H1 (cell line): ENCODE data around the gene SLC6A7. TPM values are rescaled to one million over a fixed set of nuclear protein-coding genes. Genes with fewer than 3 reads are reported as not detected.

Source experiments
- CTCF ChIA-PET: fragments of 300-600 bp; sonication (Branson Sonifier 250); formaldehyde crosslinking; loops from one replicate; lab custom pipeline; 2021; ENCODE audit not compliant: partially characterized antibody; lab: Charles Lee
- POLR2A ChIA-PET: fragments of 300-600 bp; sonication (Branson Sonifier 250); formaldehyde crosslinking; loops from one replicate; lab custom pipeline; 2021; ENCODE audit warnings: inconsistent platforms; ENCODE audit not compliant: partially characterized antibody; lab: Charles Lee
- DNase-seq, 2 experiments: peaks; one replicate each; pipeline versions ENCODE4 v3.0.0 to v3.0.0-alpha.2; 2010 to 2022; ENCODE audit warnings: low spot score in 2 of 2, low read depth in 1 of 2, mixed read lengths in 1 of 2
- FAIRE-seq: peaks from 2 replicates; lab custom pipeline; 2011; peaks lifted over from hg19 to GRCh38; lab: Jason Lieb, UNC
- H2AFZ ChIP-seq: 2 replicates; pipeline ENCODE4 v1.8.1; 2012; ENCODE audit warnings: low read length, inconsistent platforms
- H2AK5ac ChIP-seq: 2 replicates; pipeline ENCODE4 v1.6.1; 2013; ENCODE audit warnings: low read depth, low read length
- H2BK120ac ChIP-seq: replicated peaks from 2 replicates; pipeline ENCODE3; 2013; ENCODE audit warnings: low read depth, low read length, inconsistent platforms
- H2BK12ac ChIP-seq: 2 replicates; pipeline ENCODE4 v1.6.1; 2013; ENCODE audit warnings: low read depth, low read length
- H2BK15ac ChIP-seq: 2 replicates; pipeline ENCODE4 v1.6.1; 2013; ENCODE audit warnings: low read length
- H2BK20ac ChIP-seq: 2 replicates; pipeline ENCODE4 v1.6.1; 2013; ENCODE audit warnings: low read length
- H2BK5ac ChIP-seq: 2 replicates; pipeline ENCODE4 v1.6.1; 2013; ENCODE audit warnings: low read depth, low read length
- H3K14ac ChIP-seq: 2 replicates; pipeline ENCODE4 v1.6.1; 2013; ENCODE audit warnings: inconsistent platforms; ENCODE audit not compliant: insufficient read length
- H3K18ac ChIP-seq: 2 replicates; pipeline ENCODE4 v1.6.1; 2013; ENCODE audit warnings: low read length; ENCODE audit errors: extremely low read depth
- H3K23ac ChIP-seq: 2 replicates; pipeline ENCODE4 v1.6.1; 2013; ENCODE audit warnings: inconsistent platforms; ENCODE audit not compliant: insufficient read length
- H3K23me2 ChIP-seq: 2 replicates; pipeline ENCODE4 v1.6.1; 2013; ENCODE audit warnings: low read depth, low read length
- H3K27ac ChIP-seq: 2 replicates; pipeline ENCODE4 v1.6.1; 2011; ENCODE audit warnings: low read depth, low read length, inconsistent platforms
- H3K27me3 ChIP-seq, 4 experiments: replicated peaks in 1 of 4; 1 replicate in 1 of 4; 2 replicates in 3 of 4; pipeline versions ENCODE4 v1.6.1 to v1.8.1; 2011 to 2013; ENCODE audit warnings: low read length in 3 of 4, mild to moderate bottlenecking in 3 of 4, inconsistent platforms in 2 of 4, mixed read lengths in 2 of 4, moderate library complexity in 1 of 4; ENCODE audit not compliant: control insufficient read depth in 3 of 4, insufficient read depth in 3 of 4; ENCODE audit errors: extremely low read depth in 1 of 4
- H3K36me3 ChIP-seq, 4 experiments: 2 replicates each; pipeline versions ENCODE4 v1.6.1 to v1.8.1; 2011 to 2013; ENCODE audit warnings: mild to moderate bottlenecking in 4 of 4, low read length in 3 of 4, moderate library complexity in 2 of 4, control low read depth in 1 of 4, inconsistent platforms in 1 of 4; ENCODE audit not compliant: insufficient read depth in 4 of 4, control insufficient read depth in 2 of 4
- H3K4ac ChIP-seq: replicated peaks from 2 replicates; pipeline ENCODE3; 2013; ENCODE audit warnings: low read length, low read depth, mixed read lengths, inconsistent platforms; ENCODE audit not compliant: insufficient read length
- H3K4me1 ChIP-seq, 4 experiments: replicated peaks in 1 of 4; 1 replicate in 1 of 4; 2 replicates in 3 of 4; pipeline versions ENCODE4 v1.6.1 to v1.8.1; 2011 to 2013; ENCODE audit warnings: low read length in 3 of 4, inconsistent platforms in 2 of 4, mixed read lengths in 1 of 4; ENCODE audit not compliant: insufficient read depth in 4 of 4, control insufficient read depth in 3 of 4
- H3K4me2 ChIP-seq, 2 experiments: 2 replicates each; pipeline versions ENCODE4 v1.6.1 to v1.8.1; 2011 to 2013; ENCODE audit warnings: low read depth in 2 of 2, low read length in 2 of 2, control low read depth in 1 of 2, inconsistent platforms in 1 of 2, mild to moderate bottlenecking in 1 of 2; ENCODE audit not compliant: insufficient read depth in 1 of 2
- H3K4me3 ChIP-seq, 4 experiments: fragments of 200-600, 300-600 bp in 1 of 4; sonication (generic), shearing (Covaris generic), sonication (Bioruptor Twin) in 1 of 4; 2 replicates each; pipeline versions ENCODE4 v1.5.1 to v1.8.1; 2011 to 2016; ENCODE audit warnings: low read length in 4 of 4, low read depth in 3 of 4, control low read depth in 2 of 4, inconsistent platforms in 2 of 4, mild to moderate bottlenecking in 2 of 4, mixed read lengths in 1 of 4, moderate library complexity in 1 of 4; ENCODE audit not compliant: insufficient read depth in 2 of 4; ENCODE audit errors: extremely low read depth in 1 of 4
- H3K56ac ChIP-seq: replicated peaks from 2 replicates; pipeline ENCODE3; 2013; ENCODE audit warnings: low read depth, mild to moderate bottlenecking, mixed read lengths, low read length, inconsistent platforms; ENCODE audit not compliant: insufficient read length
- H3K79me1 ChIP-seq: 2 replicates; pipeline ENCODE4 v1.6.1; 2013; ENCODE audit warnings: low read depth, low read length, control low read depth
- H3K79me2 ChIP-seq, 2 experiments: 2 replicates each; pipeline versions ENCODE4 v1.6.1 to v1.8.1; 2012 to 2013; ENCODE audit warnings: low read length in 2 of 2, mild to moderate bottlenecking in 2 of 2, inconsistent platforms in 1 of 2; ENCODE audit not compliant: insufficient read depth in 2 of 2, control insufficient read depth in 1 of 2
- H3K9ac ChIP-seq, 4 experiments: replicated peaks in 1 of 4; 1 replicate in 1 of 4; 2 replicates in 3 of 4; pipeline versions ENCODE4 v1.6.1 to v1.8.1; 2011 to 2013; ENCODE audit warnings: low read depth in 3 of 4, low read length in 3 of 4, control low read depth in 2 of 4, mild to moderate bottlenecking in 2 of 4, moderate library complexity in 2 of 4, inconsistent platforms in 1 of 4; ENCODE audit errors: extremely low read depth in 1 of 4
- H3K9me3 ChIP-seq, 2 experiments: 2 replicates each; pipeline versions ENCODE4 v1.6.1 to v1.8.1; 2012 to 2013; ENCODE audit warnings: mild to moderate bottlenecking in 2 of 2, moderate library complexity in 2 of 2, control low read depth in 1 of 2, inconsistent platforms in 1 of 2, low read depth in 1 of 2, low read length in 1 of 2, mixed read lengths in 1 of 2; ENCODE audit not compliant: insufficient read depth in 2 of 2
- H4K20me1 ChIP-seq, 2 experiments: replicated peaks in 1 of 2; 2 replicates each; pipeline versions ENCODE3 to v1.8.1; 2011 to 2013; ENCODE audit warnings: inconsistent platforms in 2 of 2, low read length in 2 of 2, mild to moderate bottlenecking in 1 of 2; ENCODE audit not compliant: insufficient read depth in 2 of 2, control insufficient read depth in 1 of 2
- H4K5ac ChIP-seq: 2 replicates; pipeline ENCODE4 v1.6.1; 2013; ENCODE audit warnings: low read length, low read depth, mixed read lengths, inconsistent platforms; ENCODE audit not compliant: insufficient read length
- H4K8ac ChIP-seq: 2 replicates; pipeline ENCODE4 v1.8.0; 2013; ENCODE audit warnings: mild to moderate bottlenecking, moderate library complexity, low read length, inconsistent platforms; ENCODE audit not compliant: insufficient read depth; ENCODE audit errors: extremely low read depth
- H4K91ac ChIP-seq: replicated peaks from 2 replicates; pipeline ENCODE3; 2013; ENCODE audit warnings: low read length, mixed read lengths, inconsistent platforms; ENCODE audit not compliant: insufficient read length
- BCL11A ChIP-seq, 2 experiments: IDR thresholded peaks; one replicate each; pipeline ENCODE4 v1.6.1; 2011; ENCODE audit warnings: low read depth in 2 of 2, low read length in 2 of 2, mild to moderate bottlenecking in 2 of 2
- CBX5 ChIP-seq: fragments of 300-800, 300-1000 bp; sonication (generic); IDR thresholded peaks from 2 replicates; pipeline ENCODE4 v1.7.1; 2016; ENCODE audit warnings: antibody characterized with exemption, low read length, low read depth
- CEBPB ChIP-seq: IDR thresholded peaks from 2 replicates; pipeline ENCODE4 v1.6.1; 2012; ENCODE audit warnings: low read depth, low read length
- CHD1 ChIP-seq: IDR thresholded peaks from 2 replicates; pipeline ENCODE4 v1.6.1; 2012; ENCODE audit warnings: low read depth, low read length, improper control_type of control experiment
- FOSL1 ChIP-seq: IDR thresholded peaks from 2 replicates; pipeline ENCODE4 v1.6.1; 2011; ENCODE audit warnings: mild to moderate bottlenecking, low read depth, low read length, moderate library complexity; ENCODE audit not compliant: insufficient read depth
- GTF2F1 ChIP-seq: IDR thresholded peaks from 2 replicates; pipeline ENCODE4 v1.6.1; 2012; ENCODE audit warnings: low read depth, low read length, improper control_type of control experiment, borderline replicate concordance
- HDAC6 ChIP-seq: IDR thresholded peaks from one replicate; pipeline ENCODE4 v1.7.1; 2012; ENCODE audit warnings: low read depth, mild to moderate bottlenecking, inconsistent platforms, low read length, moderate library complexity
- JUND ChIP-seq: IDR thresholded peaks from 2 replicates; pipeline ENCODE4 v1.6.1; 2011; ENCODE audit warnings: mild to moderate bottlenecking, improper control_type of control experiment, low read length
- MAFK ChIP-seq: IDR thresholded peaks from 2 replicates; pipeline ENCODE4 v1.6.1; 2012; ENCODE audit warnings: low read depth, mild to moderate bottlenecking, improper control_type of control experiment, low read length
- POU5F1 ChIP-seq: IDR thresholded peaks from 2 replicates; pipeline ENCODE4 v1.6.1; 2011; ENCODE audit warnings: low read depth, mild to moderate bottlenecking, low read length, moderate library complexity
- RFX5 ChIP-seq: IDR thresholded peaks from 2 replicates; pipeline ENCODE4 v1.6.1; 2011; ENCODE audit warnings: low read depth, low read length, improper control_type of control experiment, borderline replicate concordance
- SUZ12 ChIP-seq: fragments of 200-600 bp; sonication (generic); IDR thresholded peaks from 2 replicates; pipeline ENCODE4 v1.6.1; 2012; ENCODE audit warnings: mild to moderate bottlenecking, inconsistent platforms, low read length, moderate library complexity, mixed read lengths
- TAF7 ChIP-seq: optimal IDR thresholded peaks from 2 replicates; pipeline ENCODE3; 2011; ENCODE audit warnings: low read depth, mild to moderate bottlenecking, inconsistent platforms, low read length, moderate library complexity, borderline replicate concordance
- TEAD4 ChIP-seq: IDR thresholded peaks from 2 replicates; pipeline ENCODE4 v1.6.1; 2012; ENCODE audit warnings: low read depth, low read length, inconsistent platforms, mixed read lengths
- YY1 ChIP-seq: IDR thresholded peaks from 2 replicates; pipeline ENCODE4 v1.6.1; 2011; ENCODE audit warnings: low read depth, mild to moderate bottlenecking, low read length
- WGBS, 2 experiments: shearing (Covaris generic) in 1 of 2; methylation state at CpG; one replicate each; pipeline versions ENCODE4 v1.1.6 to v1.1.7; 2013 to 2015; ENCODE audit warnings: low lambda C conversion rate in 2 of 2, mixed read lengths in 2 of 2, inconsistent platforms in 1 of 2, low coverage in 1 of 2, missing lambda C conversion rate in 1 of 2; ENCODE audit not compliant: insufficient replicate concordance in 2 of 2, insufficient coverage in 1 of 2, insufficient read length in 1 of 2; ENCODE audit errors: extremely low coverage in 1 of 2, missing lambda C conversion rate in 1 of 2; 5-methylcytosine and 5-hydroxymethylcytosine counted together
- polyA plus RNA-seq, 7 experiments: library from polyadenylated mRNA; depleted of rRNA in 3 of 7; stranded (reverse) in 5 of 7; unstranded in 2 of 7; fragments of >200 nt in 5 of 7; fragments of 200-250 nt in 2 of 7; gene quantifications; 1 replicate in 5 of 7; 2 replicates in 1 of 7; 4 replicates in 1 of 7; pipeline versions ENCODE4 v1.2.1 to v1.2.3, GENCODE V29; 2011 to 2013; ENCODE audit warnings: missing spikeins in 2 of 7, mixed read lengths in 2 of 7
- total RNA-seq: library from RNA; stranded (reverse); fragmentation: NEBNext Ultra II Directional; extraction: Animal tissue kit (Norgen Biotek cat#: 25700); gene quantifications from 2 replicates; pipeline ENCODE4 v1.2.1, GENCODE V29; 2021

Gene SLC6A7
- total and polyA plus RNA-seq, 2 of the 8 experiments (the other 6 are each of a cell fraction or from before 2014, with no cell fraction given): 0.07 to 0.12 TPM

GRCh38 chr5:150156027-150156368, 33.9 kb upstream of the SLC6A7 start:
- POLR2A ChIA-PET: interaction anchor here (0.7 to 3.4 kb wide), 4 partner anchors 11 to 29 kb away, joined by 3 to 14 read pairs (median 5); no protein-coding TSS in a partner anchor
- Histone ChIP-seq H2BK20ac (0 out of 2 replicates have a peak overlapping the region, but pooled peaks have one; percentile 5), H3K27ac (no peak overlapping the region), H3K9ac (no peak overlapping the region), H3K4me3 (peak overlapping the region in 2 of 4 experiments; percentile 7 to 50; a peak in 5 of 8 replicates), H3K18ac (no peak overlapping the region), H4K91ac (no peak overlapping the region), H3K79me2 (no peaks in the 10 kb centered on the region), H4K8ac (peak overlapping the region; percentile 76), H3K23me2 (no peaks in the 10 kb centered on the region; the same call in 1 of the 2 replicates), H2BK12ac (peak overlapping the region; percentile 44; the same call in 1 of the 2 replicates), H2AK5ac (peak overlapping the region; percentile 91; the same call in 1 of the 2 replicates), H2BK120ac (no peak overlapping the region), H3K4me1 (peaks cover 6 to 27% (median 13%) of the 10 kb centered on the region in 4 experiments), H3K4me2 (peak overlapping the region; percentile 69 to 73), H3K79me1 (no peaks in the 10 kb centered on the region), H2AFZ (no peak overlapping the region), H3K56ac (no peak overlapping the region), H3K14ac (no peak overlapping the region), H2BK15ac (no peak overlapping the region; the same call in 1 of the 2 replicates), H3K27me3 (no peaks in the 10 kb centered on the region; a peak in 2 of 7 replicates), H4K5ac (no peak overlapping the region), H3K36me3 (no peaks in the 10 kb centered on the region), H4K20me1 (no peaks in the 10 kb centered on the region), H3K4ac (peak overlapping the region; percentile 22), H3K23ac (no peak overlapping the region), H2BK5ac (no peak overlapping the region), H3K9me3 (no peaks in the 10 kb centered on the region)
- FAIRE-seq (no peak), DNase-seq (no peak)
- WGBS, 2 experiments: 65% methylated on average over 9 of the region's 9 CpGs; no CpG with 5 or more reads in 1 of the 2 experiments
- CTCF ChIA-PET: interaction anchor here (0.9 to 15.3 kb wide), 8 partner anchors 10 to 78 kb away, joined by 3 to 372 read pairs (median 11); no protein-coding TSS in a partner anchor
- no peak for TF ChIP-seq SUZ12
- no peak for TF ChIP-seq RFX5
- no peak for TF ChIP-seq GTF2F1
- no peak for TF ChIP-seq CHD1
- no peak for TF ChIP-seq MAFK
- no peak for TF ChIP-seq POU5F1
- TF ChIP-seq TEAD4: no peak
- no peak for TF ChIP-seq JUND
- TF ChIP-seq TAF7: no peak
- TF ChIP-seq HDAC6: no peak
- no peak for TF ChIP-seq BCL11A (IDR thresholded peaks at IDR 0.05; ENCODE audit: low read depth in 2 of 2, low read length in 2 of 2)
- TF ChIP-seq CBX5: no peak
- no peak for TF ChIP-seq FOSL1
- no peak for TF ChIP-seq CEBPB
- TF ChIP-seq YY1: no peak
